Mesenchymal stem cell (in vitro differentiated cells and primary cell): ENCODE data around the gene AKAP9.

Experiments used
- DNase-seq: peaks from one replicate; pipeline ENCODE4 v3.0.0-alpha.2; 2013
- H2AFZ ChIP-seq: one replicate; pipeline ENCODE4 v1.6.1; 2013; ENCODE audit warnings: low read depth, mild to moderate bottlenecking, control low read depth, inconsistent platforms, low read length, moderate library complexity
- H2AK5ac ChIP-seq: 2 replicates; pipeline ENCODE4 v1.6.1; 2013; ENCODE audit warnings: low read length, moderate library complexity, mild to moderate bottlenecking, inconsistent platforms; ENCODE audit not compliant: severe bottlenecking
- H2BK120ac ChIP-seq: one replicate; pipeline ENCODE4 v1.6.1; 2013; ENCODE audit warnings: low read depth, mild to moderate bottlenecking, inconsistent platforms, low read length, moderate library complexity
- H2BK12ac ChIP-seq, 2 experiments: one replicate each; pipeline ENCODE4 v1.6.1; 2013; ENCODE audit warnings: inconsistent platforms in 2 of 2, low read length in 2 of 2, mild to moderate bottlenecking in 2 of 2, moderate library complexity in 2 of 2, control low read depth in 1 of 2
- H2BK15ac ChIP-seq: one replicate; pipeline ENCODE4 v1.6.1; 2013; ENCODE audit warnings: mild to moderate bottlenecking, low read depth, inconsistent platforms; ENCODE audit not compliant: poor library complexity, severe bottlenecking
- H2BK5ac ChIP-seq: 2 replicates; pipeline ENCODE4 v1.6.1; 2013; ENCODE audit warnings: low read depth, mild to moderate bottlenecking, low read length, control low read depth, inconsistent platforms; ENCODE audit not compliant: poor library complexity, severe bottlenecking
- H3K14ac ChIP-seq, 2 experiments: one replicate each; pipeline ENCODE4 v1.6.1; 2013; ENCODE audit warnings: inconsistent platforms in 2 of 2, low read length in 2 of 2, control low read depth in 1 of 2, mild to moderate bottlenecking in 1 of 2, moderate library complexity in 1 of 2
- H3K18ac ChIP-seq, 2 experiments: one replicate each; pipeline ENCODE4 v1.6.1; 2013; ENCODE audit warnings: inconsistent platforms in 2 of 2, low read length in 2 of 2, control low read depth in 1 of 2, low read depth in 1 of 2, mild to moderate bottlenecking in 1 of 2
- H3K23ac ChIP-seq, 2 experiments: one replicate each; pipeline ENCODE4 v1.6.1; 2013; ENCODE audit warnings: inconsistent platforms in 2 of 2, low read length in 2 of 2, mild to moderate bottlenecking in 2 of 2, moderate library complexity in 2 of 2, control low read depth in 1 of 2
- H3K27ac ChIP-seq: 2 replicates; pipeline ENCODE4 v1.5.1; 2013; ENCODE audit warnings: mild to moderate bottlenecking, moderate library complexity, low read length, control low read depth, inconsistent platforms; ENCODE audit not compliant: poor library complexity, severe bottlenecking
- H3K27me3 ChIP-seq, 2 experiments: 2 replicates each; pipeline versions ENCODE4 v1.6.1 to v1.7.0; 2013; ENCODE audit warnings: low read length in 2 of 2, mild to moderate bottlenecking in 2 of 2, moderate library complexity in 2 of 2, control low read depth in 1 of 2, inconsistent platforms in 1 of 2; ENCODE audit not compliant: control insufficient read depth in 1 of 2, insufficient read depth in 1 of 2
- H3K36me3 ChIP-seq, 2 experiments: 2 replicates each; pipeline versions ENCODE4 v1.6.1 to v1.7.0; 2013; ENCODE audit warnings: low read length in 2 of 2, control low read depth in 1 of 2, inconsistent platforms in 1 of 2, low read depth in 1 of 2, mild to moderate bottlenecking in 1 of 2; ENCODE audit not compliant: insufficient read depth in 2 of 2, control insufficient read depth in 1 of 2
- H3K4ac ChIP-seq, 2 experiments: one replicate each; pipeline ENCODE4 v1.6.1; 2013; ENCODE audit warnings: inconsistent platforms in 2 of 2, low read length in 2 of 2, mild to moderate bottlenecking in 2 of 2, moderate library complexity in 2 of 2, control low read depth in 1 of 2, low read depth in 1 of 2
- H3K4me1 ChIP-seq: 2 replicates; pipeline ENCODE4 v1.6.1; 2013; ENCODE audit warnings: low read depth, low read length, control low read depth; ENCODE audit not compliant: control insufficient read depth, insufficient read depth
- H3K4me2 ChIP-seq: 2 replicates; pipeline ENCODE4 v1.6.1; 2013; ENCODE audit warnings: low read length, mild to moderate bottlenecking, inconsistent platforms; ENCODE audit not compliant: poor library complexity, severe bottlenecking
- H3K4me3 ChIP-seq, 2 experiments: 2 replicates each; pipeline versions ENCODE4 v1.5.1 to v1.7.0; 2013; ENCODE audit warnings: low read length in 2 of 2, mild to moderate bottlenecking in 2 of 2, control low read depth in 1 of 2, low read depth in 1 of 2; ENCODE audit not compliant: insufficient read depth in 1 of 2
- H3K79me1 ChIP-seq: replicated peaks from 2 replicates; pipeline ENCODE4 v1.6.1; 2013; ENCODE audit warnings: mild to moderate bottlenecking, control low read depth, low read length, inconsistent platforms; ENCODE audit not compliant: poor library complexity, severe bottlenecking
- H3K9ac ChIP-seq: 2 replicates; pipeline ENCODE4 v1.7.0; 2013; ENCODE audit warnings: mild to moderate bottlenecking, low read length, moderate library complexity
- H3K9me3 ChIP-seq: 2 replicates; pipeline ENCODE4 v1.7.0; 2013; ENCODE audit warnings: mild to moderate bottlenecking, low read length; ENCODE audit not compliant: control insufficient read depth
- H4K8ac ChIP-seq: one replicate; pipeline ENCODE4 v1.6.1; 2013; ENCODE audit warnings: inconsistent platforms, mild to moderate bottlenecking, low read length, moderate library complexity
- H4K91ac ChIP-seq: one replicate; pipeline ENCODE4 v1.6.1; 2013; ENCODE audit warnings: mild to moderate bottlenecking, low read length, inconsistent platforms
- WGBS: methylation state at CpG from one replicate; pipeline ENCODE4 v1.1.7; 2013; ENCODE audit warnings: mixed read lengths; 5-methylcytosine and 5-hydroxymethylcytosine counted together

Gene AKAP9

GRCh38 chr7:92010215-92010614, 69.6 kb downstream of the AKAP9 start:
- Histone ChIP-seq H3K79me1 (peaks cover 21% of the 10 kb centered on the region), H3K36me3 (peaks cover 24 to 57% of the 10 kb centered on the region in 2 experiments), H3K4me1 (no peaks in the 10 kb centered on the region), H3K9ac (no peak overlapping the region), H4K91ac (no peak overlapping the region), H3K4me3 (no peak overlapping the region), H2BK120ac (no peak overlapping the region), H3K14ac (no peak overlapping the region), H3K23ac (no peak overlapping the region), H2BK15ac (no peak overlapping the region), H3K27ac (no peak overlapping the region), H3K27me3 (no peaks in the 10 kb centered on the region), H3K4ac (no peak overlapping the region), H3K9me3 (peaks cover 3% of the 10 kb centered on the region), H2AFZ (no peak overlapping the region), H3K4me2 (no peak overlapping the region), H2BK12ac (no peak overlapping the region), H2AK5ac (no peak overlapping the region), H2BK5ac (no peak overlapping the region), H4K8ac (no peak overlapping the region), H3K18ac (no peak overlapping the region)
- no peak for DNase-seq
- WGBS, result 97% methylated on average over 5 of the region's 5 CpGs

- Histone ChIP-seq H3K4me3 (no peak overlapping the region), H3K36me3 (peaks cover 14 to 66% of the 10 kb centered on the region in 2 experiments), H2BK12ac (no peak overlapping the region), H2AFZ (no peak overlapping the region), H3K4me2 (no peak overlapping the region), H3K18ac (no peak overlapping the region), H3K4ac (no peak overlapping the region), H2AK5ac (no peak overlapping the region), H3K27me3 (no peaks in the 10 kb centered on the region), H3K27ac (no peak overlapping the region), H2BK5ac (no peak overlapping the region), H3K79me1 (peaks cover 14% of the 10 kb centered on the region), H3K4me1 (no peaks in the 10 kb centered on the region), H2BK15ac (no peak overlapping the region), H2BK120ac (no peak overlapping the region), H3K14ac (no peak overlapping the region), H3K9ac (no peak overlapping the region), H4K91ac (no peak overlapping the region), H4K8ac (no peak overlapping the region), H3K9me3 (peaks cover 3% of the 10 kb centered on the region), H3K23ac (no peak overlapping the region)
- DNase-seq, result no peak
Observed at GRCh38 chr7:92013611-92014010, 72.9 kb downstream of the AKAP9 start.

- Histone ChIP-seq H3K4me1 (peaks cover 1% of the 10 kb centered on the region), H2BK5ac (no peak overlapping the region), H2BK120ac (no peak overlapping the region), H4K91ac (no peak overlapping the region), H2AFZ (no peak overlapping the region), H3K4me2 (no peak overlapping the region), H3K23ac (no peak overlapping the region), H3K27ac (peak overlapping the region; percentile 38), H3K79me1 (no peaks in the 10 kb centered on the region), H2BK15ac (no peak overlapping the region), H3K9me3 (no peaks in the 10 kb centered on the region), H3K36me3 (peaks cover 0 to 66% of the 10 kb centered on the region in 2 experiments), H3K18ac (no peak overlapping the region), H3K9ac (no peak overlapping the region), H4K8ac (no peak overlapping the region), H3K14ac (no peak overlapping the region), H3K27me3 (no peaks in the 10 kb centered on the region), H3K4me3 (no peak overlapping the region), H2BK12ac (no peak overlapping the region), H3K4ac (no peak overlapping the region), H2AK5ac (no peak overlapping the region)
- no peak for DNase-seq
Observed at GRCh38 chr7:92020636-92021035, 80.0 kb downstream of the AKAP9 start.

- H3K18ac ChIP-seq, result no peak overlapping the region
- no peak overlapping the region for H4K8ac ChIP-seq
- no peak overlapping the region for H3K23ac ChIP-seq
- H3K9ac ChIP-seq, result peak overlapping the region; percentile 44
- H3K4me2 ChIP-seq, result no peak overlapping the region
- H3K27me3 ChIP-seq, result no peaks in the 10 kb centered on the region
- no peak overlapping the region for H2BK5ac ChIP-seq
- no peak overlapping the region for H2AFZ ChIP-seq
- H3K9me3 ChIP-seq, result no peaks in the 10 kb centered on the region
- H2AK5ac ChIP-seq, result no peak overlapping the region
- no peak overlapping the region for H3K4me3 ChIP-seq
- H3K79me1 ChIP-seq, result peaks cover 5% of the 10 kb centered on the region
- H3K4ac ChIP-seq, result no peak overlapping the region
- no peak overlapping the region for H3K14ac ChIP-seq
- H2BK12ac ChIP-seq, result no peak overlapping the region
- H3K36me3 ChIP-seq, result peaks cover 15 to 50% of the 10 kb centered on the region in 2 experiments
- no peak overlapping the region for H2BK120ac ChIP-seq
- H2BK15ac ChIP-seq, result no peak overlapping the region
- DNase-seq, result peak; percentile 26
- H3K4me1 ChIP-seq, result peaks cover 4% of the 10 kb centered on the region
- H3K27ac ChIP-seq, result peak overlapping the region; percentile 64
- WGBS, result no CpG with 5 or more reads among the region's 3 CpGs
- H4K91ac ChIP-seq, result no peak overlapping the region
Observed at GRCh38 chr7:92025260-92025659, 84.6 kb downstream of the AKAP9 start.
